ENCODE measurements around the gene CDKAL1.

Gene CDKAL1

DNA sequence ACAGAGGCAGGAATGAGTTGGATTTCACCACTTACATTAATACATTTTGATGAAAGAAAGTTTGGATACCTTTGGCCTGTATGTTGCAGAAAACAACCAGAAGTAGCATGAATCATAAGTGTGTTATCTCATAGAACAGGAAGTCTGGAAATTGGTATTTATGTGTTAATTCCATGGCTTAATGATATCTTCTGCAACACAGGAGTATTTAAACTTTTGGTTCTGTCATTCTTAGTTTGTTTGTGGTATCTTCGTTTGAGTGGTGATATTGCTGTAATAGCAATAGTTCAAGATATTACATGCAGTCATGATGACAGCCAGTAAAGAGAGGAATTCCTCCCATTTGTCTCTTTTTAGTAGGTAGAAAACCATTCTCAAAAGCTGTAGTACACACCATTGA, 177.3 kb downstream of the CDKAL1 start:
- Histone ChIP-seq H4K20me1 (ENCODE audit: insufficient read depth, low read length, poor library complexity, severe bottlenecking) (no peaks in the 10 kb centered on the region), H3K9ac (ENCODE audit: low read depth, low read length, poor library complexity, severe bottlenecking) (no peak overlapping the region), H3K4me3 (ENCODE audit: low read length, poor library complexity, severe bottlenecking) (no peak overlapping the region), H3K36me3 (ENCODE audit: insufficient read depth, low read length) (no peaks in the 10 kb centered on the region), H3K4me2 (ENCODE audit: low read depth, low read length, poor library complexity, severe bottlenecking) (peak overlapping the region; percentile 26), H3K4me1 (ENCODE audit: insufficient read depth, low read length, poor library complexity, severe bottlenecking) (peaks cover 66% of the 10 kb centered on the region), H3K79me2 (ENCODE audit: insufficient read depth, low read length) (peaks cover 71% of the 10 kb centered on the region), H3K9me3 (ENCODE audit: insufficient read depth, low read depth, low read length) (no peaks in the 10 kb centered on the region), H3K9me2 (replicated peaks; ENCODE audit: low read depth, low read length) (no peaks in the 10 kb centered on the region), H3K27me3 (ENCODE audit: insufficient read depth, low read length, poor library complexity, severe bottlenecking) (no peaks in the 10 kb centered on the region), H3F3A (ENCODE audit: low read depth) (peaks cover 8% of the 10 kb centered on the region; the same call in 1 of the 2 replicates), H2AFZ (ENCODE audit: low read length) (no peak overlapping the region)
- TF ChIP-seq, protein P1, sequence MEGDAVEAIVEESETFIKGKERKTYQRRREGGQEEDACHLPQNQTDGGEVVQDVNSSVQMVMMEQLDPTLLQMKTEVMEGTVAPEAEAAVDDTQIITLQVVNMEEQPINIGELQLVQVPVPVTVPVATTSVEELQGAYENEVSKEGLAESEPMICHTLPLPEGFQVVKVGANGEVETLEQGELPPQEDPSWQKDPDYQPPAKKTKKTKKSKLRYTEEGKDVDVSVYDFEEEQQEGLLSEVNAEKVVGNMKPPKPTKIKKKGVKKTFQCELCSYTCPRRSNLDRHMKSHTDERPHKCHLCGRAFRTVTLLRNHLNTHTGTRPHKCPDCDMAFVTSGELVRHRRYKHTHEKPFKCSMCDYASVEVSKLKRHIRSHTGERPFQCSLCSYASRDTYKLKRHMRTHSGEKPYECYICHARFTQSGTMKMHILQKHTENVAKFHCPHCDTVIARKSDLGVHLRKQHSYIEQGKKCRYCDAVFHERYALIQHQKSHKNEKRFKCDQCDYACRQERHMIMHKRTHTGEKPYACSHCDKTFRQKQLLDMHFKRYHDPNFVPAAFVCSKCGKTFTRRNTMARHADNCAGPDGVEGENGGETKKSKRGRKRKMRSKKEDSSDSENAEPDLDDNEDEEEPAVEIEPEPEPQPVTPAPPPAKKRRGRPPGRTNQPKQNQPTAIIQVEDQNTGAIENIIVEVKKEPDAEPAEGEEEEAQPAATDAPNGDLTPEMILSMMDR (conservative IDR thresholded peaks at IDR 0.05; ENCODE audit: low read length) = no peak
- no peak for TF ChIP-seq EZH2phosphoT487 (IDR thresholded peaks at IDR 0.05; ENCODE audit: borderline replicate concordance)

DNA sequence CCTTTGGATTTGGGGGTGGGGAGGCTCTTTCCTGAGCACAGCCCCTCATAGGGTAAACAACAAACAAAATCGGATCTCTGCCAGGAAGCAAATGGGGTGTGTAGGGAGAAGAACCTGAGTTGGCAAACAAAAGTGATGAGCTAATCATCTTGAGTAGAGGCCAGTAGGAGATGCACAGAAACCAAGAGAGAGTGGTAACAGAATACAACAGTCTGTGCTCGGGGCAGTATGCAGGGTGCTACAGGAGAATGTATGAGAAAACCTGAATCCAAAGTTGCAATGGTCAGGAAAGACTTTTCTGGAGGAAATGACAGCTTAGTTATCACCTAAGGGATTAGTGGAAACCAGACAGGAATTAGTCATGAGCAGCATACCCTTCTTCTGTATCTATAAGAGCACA, 177.8 kb downstream of the CDKAL1 start:
- peaks cover 74% of the 10 kb centered on the region for H3K79me2 ChIP-seq (ENCODE audit: insufficient read depth, low read length)
- H2AFZ ChIP-seq (ENCODE audit: low read length) = no peak overlapping the region
- H3K9me2 ChIP-seq (replicated peaks; ENCODE audit: low read depth, low read length) = no peaks in the 10 kb centered on the region
- H3K4me3 ChIP-seq (ENCODE audit: low read length, poor library complexity, severe bottlenecking) = no peak overlapping the region
- H3K9ac ChIP-seq (ENCODE audit: low read depth, low read length, poor library complexity, severe bottlenecking) = no peak overlapping the region
- H3K4me2 ChIP-seq (ENCODE audit: low read depth, low read length, poor library complexity, severe bottlenecking) = peak overlapping the region; percentile 26
- no peaks in the 10 kb centered on the region for H3K36me3 ChIP-seq (ENCODE audit: insufficient read depth, low read length)
- peaks cover 8% of the 10 kb centered on the region; the same call in 1 of the 2 replicates for H3F3A ChIP-seq (ENCODE audit: low read depth)
- TF ChIP-seq EZH2phosphoT487 (IDR thresholded peaks at IDR 0.05; ENCODE audit: borderline replicate concordance) = no peak
- H3K9me3 ChIP-seq (ENCODE audit: insufficient read depth, low read depth, low read length) = no peaks in the 10 kb centered on the region
- no peaks in the 10 kb centered on the region for H4K20me1 ChIP-seq (ENCODE audit: insufficient read depth, low read length, poor library complexity, severe bottlenecking)
- H3K4me1 ChIP-seq (ENCODE audit: insufficient read depth, low read length, poor library complexity, severe bottlenecking) = peaks cover 67% of the 10 kb centered on the region
- H3K27me3 ChIP-seq (ENCODE audit: insufficient read depth, low read length, poor library complexity, severe bottlenecking) = no peaks in the 10 kb centered on the region

DNA sequence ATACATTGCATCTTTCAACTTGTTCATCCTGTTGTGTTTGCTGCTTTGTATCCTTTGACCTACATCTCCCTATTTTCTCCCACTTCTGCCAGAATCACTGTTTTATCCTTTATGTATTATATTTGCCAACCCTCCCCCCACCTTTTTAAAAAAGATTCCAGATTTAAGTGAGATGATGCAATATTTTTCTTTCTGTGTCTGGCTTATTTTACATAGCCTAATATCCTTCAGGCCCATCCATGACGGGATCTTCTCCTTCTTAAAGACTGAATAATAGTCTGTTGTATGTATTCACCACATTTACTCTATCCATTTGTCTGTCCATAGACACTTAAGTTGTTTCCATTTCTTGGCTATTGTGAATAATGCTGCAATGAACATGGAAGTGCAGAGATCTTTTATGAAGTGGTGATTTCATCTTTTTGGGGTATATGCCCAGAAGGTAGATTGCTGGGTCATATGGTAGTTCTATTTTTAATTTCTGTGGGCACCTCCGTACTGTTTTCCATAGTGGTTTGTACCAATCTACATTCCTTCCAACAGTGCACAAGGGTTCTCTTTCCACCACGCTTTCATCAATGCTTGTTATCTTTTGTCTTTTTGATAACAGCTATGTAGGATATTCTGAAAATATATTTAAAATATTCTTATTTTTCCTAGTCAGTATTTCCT, 181.0 kb downstream of the CDKAL1 start:
- H3F3A ChIP-seq (ENCODE audit: low read depth) = 0 out of 2 replicates have a peak, but pooled peaks cover 4% of the 10 kb centered on the region
- no peaks in the 10 kb centered on the region for H3K36me3 ChIP-seq (ENCODE audit: insufficient read depth, low read length)
- no peak for TF ChIP-seq EZH2phosphoT487 (IDR thresholded peaks at IDR 0.05; ENCODE audit: borderline replicate concordance)
- TF ChIP-seq, protein P1 (conservative IDR thresholded peaks at IDR 0.05; ENCODE audit: low read length) = no peak
- no peak overlapping the region for H3K9ac ChIP-seq (ENCODE audit: low read depth, low read length, poor library complexity, severe bottlenecking)
- no peak overlapping the region for H3K4me2 ChIP-seq (ENCODE audit: low read depth, low read length, poor library complexity, severe bottlenecking)
- H3K79me2 ChIP-seq (ENCODE audit: insufficient read depth, low read length) = peaks cover 60% of the 10 kb centered on the region
- no peaks in the 10 kb centered on the region for H3K9me3 ChIP-seq (ENCODE audit: insufficient read depth, low read depth, low read length)
- H2AFZ ChIP-seq (ENCODE audit: low read length) = no peak overlapping the region
- peaks cover 66% of the 10 kb centered on the region for H3K4me1 ChIP-seq (ENCODE audit: insufficient read depth, low read length, poor library complexity, severe bottlenecking)
- H3K27me3 ChIP-seq (ENCODE audit: insufficient read depth, low read length, poor library complexity, severe bottlenecking) = no peaks in the 10 kb centered on the region
- no peaks in the 10 kb centered on the region for H3K9me2 ChIP-seq (replicated peaks; ENCODE audit: low read depth, low read length)
- no peaks in the 10 kb centered on the region for H4K20me1 ChIP-seq (ENCODE audit: insufficient read depth, low read length, poor library complexity, severe bottlenecking)
- no peak overlapping the region for H3K4me3 ChIP-seq (ENCODE audit: low read length, poor library complexity, severe bottlenecking)

DNA sequence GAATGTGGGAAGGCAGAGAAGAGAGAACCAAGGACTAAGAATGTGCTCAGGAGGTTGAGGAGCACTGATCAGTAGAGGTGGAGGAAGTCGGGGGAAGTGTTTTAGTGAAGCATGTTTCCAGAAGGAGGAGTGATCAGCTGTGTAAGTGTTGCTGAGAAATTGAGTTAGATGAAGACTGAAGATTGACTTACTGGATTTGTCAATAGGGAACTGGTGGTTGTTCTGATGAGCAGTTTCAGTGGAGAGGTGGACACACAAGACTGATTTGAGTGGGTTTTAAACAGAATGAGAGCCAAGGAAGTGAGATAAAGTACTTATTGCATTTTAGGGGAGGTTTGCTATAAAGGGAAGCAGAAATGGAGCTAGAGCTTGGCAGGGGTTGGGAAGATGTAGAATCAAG, 182.6 kb downstream of the CDKAL1 start:
- peaks cover 54% of the 10 kb centered on the region for H3K4me1 ChIP-seq (ENCODE audit: insufficient read depth, low read length, poor library complexity, severe bottlenecking)
- H3K4me2 ChIP-seq (ENCODE audit: low read depth, low read length, poor library complexity, severe bottlenecking) = peak overlapping the region; percentile 40
- H3K36me3 ChIP-seq (ENCODE audit: insufficient read depth, low read length) = no peaks in the 10 kb centered on the region
- no peaks in the 10 kb centered on the region for H3K9me3 ChIP-seq (ENCODE audit: insufficient read depth, low read depth, low read length)
- peaks cover 57% of the 10 kb centered on the region for H3K79me2 ChIP-seq (ENCODE audit: insufficient read depth, low read length)
- peak overlapping the region; percentile 54 for H3K9ac ChIP-seq (ENCODE audit: low read depth, low read length, poor library complexity, severe bottlenecking)
- no peaks in the 10 kb centered on the region for H4K20me1 ChIP-seq (ENCODE audit: insufficient read depth, low read length, poor library complexity, severe bottlenecking)
- peak overlapping the region; percentile 12 for H3K4me3 ChIP-seq (ENCODE audit: low read length, poor library complexity, severe bottlenecking)
- no peaks in the 10 kb centered on the region for H3K9me2 ChIP-seq (replicated peaks; ENCODE audit: low read depth, low read length)
- H3K27me3 ChIP-seq (ENCODE audit: insufficient read depth, low read length, poor library complexity, severe bottlenecking) = no peaks in the 10 kb centered on the region
- no peak for TF ChIP-seq EZH2phosphoT487 (IDR thresholded peaks at IDR 0.05; ENCODE audit: borderline replicate concordance)
- TF ChIP-seq, protein P1 (conservative IDR thresholded peaks at IDR 0.05; ENCODE audit: low read length) = no peak
- 0 out of 2 replicates have a peak, but pooled peaks cover 4% of the 10 kb centered on the region for H3F3A ChIP-seq (ENCODE audit: low read depth)
- H2AFZ ChIP-seq (ENCODE audit: low read length) = no peak overlapping the region
